ENCODE results near the gene DNAJB8.
A peak's percentile ranks its signal among the peaks of the same experiment; 100 is the strongest.

Gene DNAJB8

GRCh38 chr3:128496019-128496601 is 29.4 kb upstream of the DNAJB8 start:
- DNase-seq (ENCODE audit: extremely low spot score): no peak
- TF ChIP-seq, protein P1, sequence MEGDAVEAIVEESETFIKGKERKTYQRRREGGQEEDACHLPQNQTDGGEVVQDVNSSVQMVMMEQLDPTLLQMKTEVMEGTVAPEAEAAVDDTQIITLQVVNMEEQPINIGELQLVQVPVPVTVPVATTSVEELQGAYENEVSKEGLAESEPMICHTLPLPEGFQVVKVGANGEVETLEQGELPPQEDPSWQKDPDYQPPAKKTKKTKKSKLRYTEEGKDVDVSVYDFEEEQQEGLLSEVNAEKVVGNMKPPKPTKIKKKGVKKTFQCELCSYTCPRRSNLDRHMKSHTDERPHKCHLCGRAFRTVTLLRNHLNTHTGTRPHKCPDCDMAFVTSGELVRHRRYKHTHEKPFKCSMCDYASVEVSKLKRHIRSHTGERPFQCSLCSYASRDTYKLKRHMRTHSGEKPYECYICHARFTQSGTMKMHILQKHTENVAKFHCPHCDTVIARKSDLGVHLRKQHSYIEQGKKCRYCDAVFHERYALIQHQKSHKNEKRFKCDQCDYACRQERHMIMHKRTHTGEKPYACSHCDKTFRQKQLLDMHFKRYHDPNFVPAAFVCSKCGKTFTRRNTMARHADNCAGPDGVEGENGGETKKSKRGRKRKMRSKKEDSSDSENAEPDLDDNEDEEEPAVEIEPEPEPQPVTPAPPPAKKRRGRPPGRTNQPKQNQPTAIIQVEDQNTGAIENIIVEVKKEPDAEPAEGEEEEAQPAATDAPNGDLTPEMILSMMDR (IDR thresholded peaks at IDR 0.05; ENCODE audit: control extremely low read depth, extremely low read depth, low read depth, missing control alignments): no peak
- ChIA-PET CTCF (interaction anchor here (1.3 to 1.8 kb wide), 3 partner anchors 10 to 20 kb away, joined by 4 to 5 read pairs (median 5); no protein-coding TSS in a partner anchor), POLR2A (no interaction called here)

DNA sequence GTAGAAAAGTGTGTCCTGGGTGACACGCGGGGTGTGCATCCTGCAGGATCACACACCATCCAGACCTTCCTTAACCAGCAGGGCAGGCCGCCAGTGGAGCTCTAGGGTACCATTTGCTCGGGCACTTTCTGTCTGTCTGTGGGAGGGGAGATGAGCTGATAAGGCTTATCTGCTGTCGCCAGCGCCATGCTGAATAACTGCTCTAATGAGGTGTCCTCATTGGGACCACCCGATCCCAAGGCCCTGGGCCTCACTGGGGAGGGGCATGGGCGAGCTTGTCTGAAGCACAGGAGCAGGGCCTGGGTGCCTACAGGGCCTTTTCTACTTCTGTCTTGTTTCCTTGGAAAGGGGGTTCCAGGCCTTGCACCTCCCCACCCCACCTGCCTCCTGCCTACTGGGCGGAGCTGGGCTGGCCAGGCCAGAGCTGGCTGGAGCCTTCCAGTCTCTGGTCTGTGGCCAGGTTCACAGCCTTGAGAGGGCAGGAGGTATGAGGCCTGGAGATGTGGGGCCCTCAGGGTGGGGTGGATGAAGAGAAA is 28.8 kb upstream of the DNAJB8 start:
- TF ChIP-seq, protein P1 (IDR thresholded peaks at IDR 0.05; ENCODE audit: control extremely low read depth, extremely low read depth, low read depth, missing control alignments): no peak
- ChIA-PET CTCF (interaction anchor here (1.0 kb wide), 1 partner anchor 21 kb away, joined by 3 read pairs; no protein-coding TSS in a partner anchor), POLR2A (no interaction called here)
- no peak for DNase-seq (ENCODE audit: extremely low spot score)

- DNase-seq (ENCODE audit: extremely low spot score): no peak
- ChIA-PET POLR2A (no interaction called here), CTCF (no interaction called here)
- TF ChIP-seq, protein P1 (IDR thresholded peaks at IDR 0.05; ENCODE audit: control extremely low read depth, extremely low read depth, low read depth, missing control alignments): no peak
Observed at GRCh38 chr3:128494367-128494650, 27.6 kb upstream of the DNAJB8 start.

DNA sequence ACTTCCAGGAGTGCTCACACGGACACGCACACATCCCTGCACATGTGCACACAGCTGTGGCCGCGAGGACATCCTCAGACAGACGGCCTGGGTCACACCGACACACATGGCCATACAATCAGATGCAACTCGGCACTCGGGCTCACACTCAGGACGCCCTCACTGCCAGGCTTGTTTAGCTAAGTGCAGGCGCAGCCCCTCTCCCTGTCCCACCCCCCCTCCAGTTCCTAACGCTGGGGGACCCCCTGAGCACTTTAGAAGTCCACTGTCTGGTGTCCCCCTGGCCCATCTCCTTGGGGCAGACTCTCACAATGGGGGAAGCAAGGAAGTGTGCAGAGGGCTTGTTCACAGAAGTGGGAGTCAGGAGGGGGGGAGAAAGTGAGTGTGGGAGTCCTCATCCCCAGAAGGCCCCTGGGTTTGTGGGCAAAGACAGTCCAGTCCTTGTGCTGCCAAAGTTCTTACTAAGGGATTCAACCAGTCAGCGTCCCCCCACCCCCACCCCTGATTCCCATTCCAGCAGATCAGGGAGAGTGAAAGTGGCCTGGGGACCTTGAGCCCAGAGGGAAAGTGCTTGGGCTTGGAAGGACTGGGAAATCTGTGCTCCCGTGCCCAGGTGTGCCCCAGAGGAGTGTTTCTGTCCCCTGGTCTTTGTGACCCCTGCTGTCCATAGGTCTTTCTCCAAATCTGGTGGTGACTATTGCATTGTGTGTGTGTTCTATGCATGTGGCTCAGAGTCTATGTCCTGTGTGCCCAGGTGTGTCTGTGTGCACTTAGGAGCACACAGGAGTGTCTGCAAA is 27.1 kb upstream of the DNAJB8 start:
- TF ChIP-seq, protein P1 (IDR thresholded peaks at IDR 0.05; ENCODE audit: control extremely low read depth, extremely low read depth, low read depth, missing control alignments): no peak
- CTCF ChIA-PET: no interaction called here
- no peak for DNase-seq (ENCODE audit: extremely low spot score)
- POLR2A ChIA-PET: no interaction called here

GRCh38 chr3:128492671-128493569 is 26.2 kb upstream of the DNAJB8 start, which contains the start of gene GATA2:
TSS of gene GATA2 (minus strand) at chr3:128493201. CDS start at chr3:128487031, 6,170 bp downstream.
- TF ChIP-seq, protein P1 (IDR thresholded peaks at IDR 0.05; ENCODE audit: control extremely low read depth, extremely low read depth, low read depth, missing control alignments): peak; percentile 15
- ChIA-PET CTCF (interaction anchor here (1.4 to 1.5 kb wide), 2 partner anchors 66 to 125 kb away, joined by 3 read pairs; no protein-coding TSS in a partner anchor), POLR2A (no interaction called here)
- DNase-seq (ENCODE audit: extremely low spot score): no peak
